PC-9 (cell line): Measurements from ENCODE around the gene GLDN. TPM values are rescaled to one million over a fixed set of nuclear protein-coding genes. Genes with fewer than 3 reads are reported as not detected.

Experiments
- BruUV-seq: library from RNA; stranded (reverse); fragments of 400-500 nt; replicated peaks from 2 replicates; lab custom pipeline; 2021; lab: Mats Ljungman, UMichigan
- CTCF ChIA-PET: fragments of 300-600 bp; sonication (Branson Sonifier 250); formaldehyde crosslinking; loops from one replicate; lab custom pipeline; 2022; ENCODE audit warnings: antibody characterized with exemption; lab: Charles Lee
- POLR2A ChIA-PET: fragments of 300-600 bp; sonication (Branson Sonifier 250); formaldehyde crosslinking; loops from one replicate; lab custom pipeline; 2022; ENCODE audit warnings: antibody characterized with exemption; ENCODE audit not compliant: unreplicated experiment; lab: Charles Lee
- DNase-seq, 2 experiments: peaks; one replicate each; pipeline versions ENCODE4 v3.0.0 to v3.0.0-alpha.2; 2015 to 2022; ENCODE audit warnings: mixed read lengths in 1 of 2
- H2AFZ ChIP-seq: fragments of 200-600 bp; sonication (generic); 2 replicates; pipeline ENCODE4 v1.8.1; 2017; ENCODE audit warnings: antibody characterized with exemption
- H3F3A ChIP-seq: fragments of 200-600 bp; sonication (generic); 2 replicates; pipeline ENCODE4 v1.8.1; 2017; ENCODE audit warnings: antibody characterized with exemption, mild to moderate bottlenecking, low read depth; ENCODE audit not compliant: insufficient read depth
- H3K27ac ChIP-seq: fragments of 200-600 bp; sonication (generic); 2 replicates; pipeline ENCODE4 v1.6.1; 2016; ENCODE audit warnings: mixed run types
- H3K27me3 ChIP-seq: fragments of 200-600 bp; sonication (generic); 2 replicates; pipeline ENCODE4 v1.6.1; 2016; ENCODE audit warnings: low read depth, mixed run types; ENCODE audit not compliant: insufficient read depth
- H3K36me3 ChIP-seq: fragments of 200-600 bp; sonication (generic); 2 replicates; pipeline ENCODE4 v1.6.1; 2016; ENCODE audit warnings: low read depth, mixed run types
- H3K4me1 ChIP-seq: fragments of 200-600 bp; sonication (generic); replicated peaks from 2 replicates; pipeline ENCODE4 v1.6.1; 2016; ENCODE audit warnings: mixed run types; ENCODE audit not compliant: insufficient read depth
- H3K4me2 ChIP-seq: fragments of 200-600 bp; sonication (generic); 2 replicates; pipeline ENCODE4 v1.6.1; 2017; ENCODE audit warnings: mixed run types
- H3K4me3 ChIP-seq: fragments of 200-600 bp; sonication (generic); 2 replicates; pipeline ENCODE4 v1.6.1; 2016; ENCODE audit warnings: mixed run types
- H3K79me2 ChIP-seq: fragments of 200-600 bp; sonication (generic); 2 replicates; pipeline ENCODE4 v1.6.1; 2017; ENCODE audit warnings: low read depth, mixed run types
- H3K9me2 ChIP-seq: fragments of 200-600 bp; sonication (generic); 2 replicates; pipeline ENCODE4 v1.8.1; 2017; ENCODE audit warnings: mild to moderate bottlenecking; ENCODE audit not compliant: insufficient read depth
- H3K9me3 ChIP-seq: fragments of 200-600 bp; sonication (generic); 2 replicates; pipeline ENCODE4 v1.8.1; 2016; ENCODE audit warnings: low read depth; ENCODE audit not compliant: insufficient read depth
- H4K20me1 ChIP-seq: fragments of 200-600 bp; sonication (generic); 2 replicates; pipeline ENCODE4 v1.8.1; 2017; ENCODE audit not compliant: insufficient read depth
- EZH2 ChIP-seq: fragments of 200-600 bp; sonication (generic); IDR thresholded peaks from 2 replicates; pipeline ENCODE4 v1.8.0; 2017; ENCODE audit warnings: antibody characterized with exemption, low read depth
- intact Hi-C: fragments of 100-400 bp; cut with micrococcal nuclease; formaldehyde crosslinking; loops from one replicate; pipeline ENCODE4 v1.10.0; 2022; ENCODE audit not compliant: unreplicated experiment
- total RNA-seq: library from RNA; stranded (reverse); gene quantifications from 2 replicates; pipeline ENCODE4 v1.2.3, GENCODE V29; 2021
- TF ChIP-seq, protein P1 (sequence below): fragments of 200-600 bp; sonication (generic); conservative IDR thresholded peaks from 2 replicates; pipeline ENCODE4 v1.6.1; 2017; ENCODE audit warnings: mixed run types, antibody characterized with exemption, mild to moderate bottlenecking, moderate library complexity

GLDN gene
- total RNA-seq, 1 experiment from 2014 or later: not detected

DNA sequence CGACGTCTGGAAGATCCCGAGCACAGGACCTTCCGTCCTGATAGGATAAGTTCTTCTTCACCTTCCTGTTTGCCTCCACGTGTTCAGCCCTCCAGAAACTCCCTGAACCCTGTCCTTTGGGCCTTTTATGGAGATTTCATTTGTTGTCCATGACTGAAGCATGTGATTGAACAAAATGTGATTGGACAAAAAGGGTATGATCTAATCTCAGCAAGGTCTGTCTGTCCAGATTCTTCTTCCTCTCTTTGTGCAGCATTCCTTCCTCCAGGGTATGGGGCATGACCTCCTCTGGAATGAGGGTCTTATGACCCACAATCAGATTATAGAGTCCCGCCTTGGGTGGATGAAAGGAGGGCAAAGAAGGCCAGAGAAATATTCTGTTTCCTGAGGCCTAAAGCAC lies 3.0 kb upstream of the GLDN start, which contains the start of gene CYP19A1:
TSS of gene CYP19A1 (minus strand) at position 101 of the 400 bp plus-strand sequence. CDS start 95,684 bp downstream, outside the sequence.
- Histone ChIP-seq H3F3A (no peaks in the 10 kb centered on the region), H3K79me2 (no peaks in the 10 kb centered on the region), H4K20me1 (no peaks in the 10 kb centered on the region), H3K9me3 (no peaks in the 10 kb centered on the region), H3K9me2 (no peaks in the 10 kb centered on the region), H3K27ac (no peak within 1 kb of the TSS), H3K36me3 (no peaks in the 10 kb centered on the region), H2AFZ (no peak within 1 kb of the TSS), H3K4me3 (no peak within 1 kb of the TSS), H3K27me3 (no peaks in the 10 kb centered on the region; the same call in 1 of the 2 replicates), H3K4me1 (no peaks in the 10 kb centered on the region), H3K4me2 (no peak within 1 kb of the TSS)
- intact Hi-C loops: no loop called here
- BruUV-seq: no TSS peak
- ChIA-PET POLR2A (no interaction called here), CTCF (no interaction called here)
- DNase-seq: no peak
- TF ChIP-seq, protein P1, sequence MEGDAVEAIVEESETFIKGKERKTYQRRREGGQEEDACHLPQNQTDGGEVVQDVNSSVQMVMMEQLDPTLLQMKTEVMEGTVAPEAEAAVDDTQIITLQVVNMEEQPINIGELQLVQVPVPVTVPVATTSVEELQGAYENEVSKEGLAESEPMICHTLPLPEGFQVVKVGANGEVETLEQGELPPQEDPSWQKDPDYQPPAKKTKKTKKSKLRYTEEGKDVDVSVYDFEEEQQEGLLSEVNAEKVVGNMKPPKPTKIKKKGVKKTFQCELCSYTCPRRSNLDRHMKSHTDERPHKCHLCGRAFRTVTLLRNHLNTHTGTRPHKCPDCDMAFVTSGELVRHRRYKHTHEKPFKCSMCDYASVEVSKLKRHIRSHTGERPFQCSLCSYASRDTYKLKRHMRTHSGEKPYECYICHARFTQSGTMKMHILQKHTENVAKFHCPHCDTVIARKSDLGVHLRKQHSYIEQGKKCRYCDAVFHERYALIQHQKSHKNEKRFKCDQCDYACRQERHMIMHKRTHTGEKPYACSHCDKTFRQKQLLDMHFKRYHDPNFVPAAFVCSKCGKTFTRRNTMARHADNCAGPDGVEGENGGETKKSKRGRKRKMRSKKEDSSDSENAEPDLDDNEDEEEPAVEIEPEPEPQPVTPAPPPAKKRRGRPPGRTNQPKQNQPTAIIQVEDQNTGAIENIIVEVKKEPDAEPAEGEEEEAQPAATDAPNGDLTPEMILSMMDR: no peak
- no peak for TF ChIP-seq EZH2

DNA sequence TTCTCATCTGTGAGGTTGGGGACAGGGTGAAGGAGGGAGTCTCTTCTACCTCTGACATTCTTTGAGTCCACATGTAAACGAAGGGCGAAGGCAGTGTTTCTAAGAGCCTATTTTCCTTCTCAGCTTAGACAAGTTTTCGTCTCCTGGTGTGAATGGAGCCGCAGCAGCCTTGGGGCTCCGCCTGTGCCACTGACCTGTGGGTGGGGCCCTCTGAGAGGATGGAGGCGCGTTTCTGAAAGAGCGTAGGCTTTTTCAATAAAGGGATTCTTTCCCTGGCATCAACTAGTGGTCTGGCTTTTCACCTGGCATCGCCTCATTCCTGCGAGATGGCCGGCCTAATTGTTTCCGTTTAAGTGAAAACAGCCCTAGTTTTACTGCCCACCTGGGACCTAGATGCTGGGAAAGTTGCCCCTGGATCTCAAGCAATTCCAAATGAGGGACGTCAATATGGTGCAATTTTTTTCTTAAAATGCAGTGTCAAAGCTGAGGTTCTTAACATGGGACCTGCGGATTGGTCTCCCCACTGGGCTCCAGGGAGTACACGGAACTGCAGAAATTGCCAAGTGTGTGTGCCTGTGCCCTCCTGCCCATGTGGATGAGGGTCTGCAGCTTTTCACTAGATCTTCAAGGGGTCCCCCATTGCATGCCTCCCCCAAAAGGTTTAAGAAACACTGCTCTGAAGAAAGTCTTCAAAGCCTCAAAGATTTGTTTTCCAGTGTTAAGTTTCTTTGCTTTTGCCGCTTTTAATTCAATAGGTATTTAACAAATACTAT lies 958 bp downstream of the GLDN start:
- DNase-seq: no peak
- no peak overlapping the region for H3K4me3 ChIP-seq
- no peaks in the 10 kb centered on the region for H3F3A ChIP-seq
- BruUV-seq: no TSS peak
- TF ChIP-seq EZH2: no peak
- TF ChIP-seq, protein P1: no peak
- no peaks in the 10 kb centered on the region for H3K79me2 ChIP-seq
- ChIA-PET POLR2A (no interaction called here), CTCF (no interaction called here)
- H3K36me3 ChIP-seq: no peaks in the 10 kb centered on the region
- no peak overlapping the region for H2AFZ ChIP-seq
- intact Hi-C loops: no loop called here
- no peaks in the 10 kb centered on the region for H3K4me1 ChIP-seq
- H3K9me3 ChIP-seq: no peaks in the 10 kb centered on the region
- H3K27ac ChIP-seq: no peak overlapping the region
- no peaks in the 10 kb centered on the region for H3K9me2 ChIP-seq
- no peaks in the 10 kb centered on the region for H4K20me1 ChIP-seq
- H3K4me2 ChIP-seq: no peak overlapping the region
- no peaks in the 10 kb centered on the region for H3K27me3 ChIP-seq

GRCh38 chr15:51343466-51343865 lies 2.0 kb downstream of the GLDN start:
- POLR2A ChIA-PET: no interaction called here
- intact Hi-C loops: no loop called here
- no peaks in the 10 kb centered on the region for H3K9me2 ChIP-seq
- BruUV-seq: no TSS peak
- H3K36me3 ChIP-seq: no peaks in the 10 kb centered on the region
- H3K27ac ChIP-seq: no peak overlapping the region
- H3F3A ChIP-seq: no peaks in the 10 kb centered on the region
- no peaks in the 10 kb centered on the region for H3K27me3 ChIP-seq
- CTCF ChIA-PET: no interaction called here
- no peak overlapping the region for H3K4me2 ChIP-seq
- no peak overlapping the region for H3K4me3 ChIP-seq
- TF ChIP-seq EZH2: no peak
- TF ChIP-seq, protein P1: no peak
- no peaks in the 10 kb centered on the region for H3K9me3 ChIP-seq
- no peaks in the 10 kb centered on the region for H4K20me1 ChIP-seq
- no peak overlapping the region for H2AFZ ChIP-seq
- no peaks in the 10 kb centered on the region for H3K4me1 ChIP-seq
- H3K79me2 ChIP-seq: no peaks in the 10 kb centered on the region
- no peak for DNase-seq
